ENCODE measurements around the gene PKNOX2. TPM values are rescaled to one million over a fixed set of nuclear protein-coding genes. Genes with fewer than 3 reads are reported as not detected.

The PKNOX2 gene
- total and polyA plus RNA-seq, 2 of the 4 experiments (the other 2 are of a cell fraction): 0.72 to 2.3 TPM

GRCh38 chr11:125379981-125380380 lies 215.4 kb downstream of the PKNOX2 start:
- Histone ChIP-seq H3K4me1 (ENCODE audit: control insufficient read depth, insufficient read depth, low read length) (no peaks in the 10 kb centered on the region; the same call in 1 of the 2 replicates), H2BK120ac (ENCODE audit: low read depth, low read length) (no peak overlapping the region), H3K18ac (ENCODE audit: low read depth, low read length) (no peak overlapping the region), H4K20me1 (ENCODE audit: insufficient read depth, low read length) (no peaks in the 10 kb centered on the region), H3K79me1 (ENCODE audit: low read depth in 1 of 2, low read length in 2 of 2) (no peaks in the 10 kb centered on the region), H2BK5ac (ENCODE audit: low read depth, low read length, poor library complexity, severe bottlenecking) (no peak overlapping the region), H2AK5ac (ENCODE audit: low read depth, low read length) (no peak overlapping the region), H3K14ac (replicated peaks; ENCODE audit: low read depth, low read length) (no peak overlapping the region), H2AFZ (replicated peaks; ENCODE audit: low read length, poor library complexity) (no peak overlapping the region), H3K4ac (ENCODE audit: low read depth, low read length) (no peak overlapping the region), H3K9ac (ENCODE audit: low read depth, low read length) (no peak overlapping the region), H3K9me1 (ENCODE audit: insufficient read depth, low read length) (peaks cover 7% of the 10 kb centered on the region; the same call in 1 of the 2 replicates), H3K27ac (ENCODE audit: insufficient read depth, low read length) (no peak overlapping the region), H3K56ac (ENCODE audit: extremely low read depth, insufficient read depth, low read length) (no peak overlapping the region), H3K4me2 (ENCODE audit: low read depth, low read length) (no peak overlapping the region), H2AK9ac (replicated peaks; ENCODE audit: low read depth, low read length, poor library complexity) (no peak overlapping the region), H4K91ac (ENCODE audit: insufficient read depth, low read depth, low read length) (no peak overlapping the region), H3K23ac (ENCODE audit: low read depth, low read length) (no peak overlapping the region), H3K4me3 (ENCODE audit: insufficient read depth, low read depth, low read length) (no peak overlapping the region), H3K27me3 (ENCODE audit: control insufficient read depth, insufficient read depth, low read length) (peaks cover 6% of the 10 kb centered on the region; the same call in 1 of the 2 replicates), H2BK15ac (ENCODE audit: low read depth, low read length) (no peak overlapping the region), H4K8ac (ENCODE audit: low read depth in 2 of 2, low read length in 2 of 2) (no peak overlapping the region), H4K5ac (ENCODE audit: low read depth, low read length) (no peak overlapping the region), H3K36me3 (ENCODE audit: control insufficient read depth, insufficient read depth, low read length) (no peaks in the 10 kb centered on the region), H3K9me3 (ENCODE audit: control insufficient read depth, insufficient read depth, low read length) (no peaks in the 10 kb centered on the region), H2BK20ac (ENCODE audit: low read depth, low read length) (no peak overlapping the region)
- dilution Hi-C loops (cut with HindIII; ENCODE audit: low sequenced_read_pairs, unreplicated experiment) (no loop called here), intact Hi-C loops (cut with micrococcal nuclease) (no loop called here), in situ Hi-C loops (cut with MboI; ENCODE audit: low sequenced_read_pairs) (no loop called here)
- no peak for ATAC-seq (ENCODE audit: low read depth)
- no peak for DNase-seq
- WGBS, 2 experiments (ENCODE audit: extremely low coverage in 2 of 2, insufficient read length in 1 of 2): 100% methylated on average over 1 of the region's 14 CpGs; no CpG with 5 or more reads in 1 of the 2 experiments
- no TSS peak for BruUV-seq (replicated peaks)
- no peak for TF ChIP-seq SMC3 (IDR thresholded peaks at IDR 0.05; ENCODE audit: low read depth, low read length)
- TF ChIP-seq RAD21 (IDR thresholded peaks at IDR 0.05; ENCODE audit: low read length): no peak
- no peak for TF ChIP-seq MAZ (IDR thresholded peaks at IDR 0.05; ENCODE audit: borderline replicate concordance, low read depth, low read length)
- TF ChIP-seq NFE2L2 (IDR thresholded peaks at IDR 0.05; ENCODE audit: low read depth, low read length): no peak
- TF ChIP-seq RCOR1 (IDR thresholded peaks at IDR 0.05; ENCODE audit: insufficient replicate concordance, low read length): no peak
- no peak for TF ChIP-seq USF2 (IDR thresholded peaks at IDR 0.05; ENCODE audit: low read depth, low read length)
- TF ChIP-seq POLR2A (IDR thresholded peaks at IDR 0.05; ENCODE audit: low read depth, low read length): no peak
- no peak for TF ChIP-seq CEBPB (IDR thresholded peaks at IDR 0.05; ENCODE audit: low read depth, low read length)
- ChIA-PET CTCF (no interaction called here), POLR2A (ENCODE audit: unreplicated experiment) (interaction anchor here (0.7 kb wide), 1 partner anchor 347 kb away, joined by 3 read pairs; no protein-coding TSS in a partner anchor)

All from IMR-90 (cell line).